HL-60 (cell line): Measurements from ENCODE around the gene SLC10A7.

Experiments used
- DNase-seq, 2 experiments: peaks; one replicate each; pipeline ENCODE4 v3.0.0-alpha.2; 2010 to 2020; ENCODE audit warnings: low read depth in 1 of 2, low spot score in 1 of 2
- H3K27ac ChIP-seq: fragments of 250-450 bp; sonication (Bioruptor Pico); replicated peaks from 2 replicates; pipeline ENCODE4 v1.5.1; 2020; ENCODE audit warnings: mild to moderate bottlenecking, moderate library complexity
- H3K27me3 ChIP-seq: fragments of 250-450 bp; sonication (Bioruptor Pico); 2 replicates; pipeline ENCODE4 v1.5.1; 2021; ENCODE audit warnings: mild to moderate bottlenecking, moderate library complexity; ENCODE audit not compliant: insufficient read depth, poor library complexity, severe bottlenecking
- H3K4me3 ChIP-seq: replicated peaks from 2 replicates; pipeline ENCODE4 v1.5.1; 2011; ENCODE audit warnings: mild to moderate bottlenecking, control low read depth, low read length; ENCODE audit not compliant: insufficient read depth
- CTCF ChIP-seq: IDR thresholded peaks from one replicate; pipeline ENCODE4 v1.5.1; 2011; ENCODE audit warnings: low read length, control low read depth, inconsistent platforms; ENCODE audit not compliant: insufficient read depth
- GABPA ChIP-seq: IDR thresholded peaks from 2 replicates; pipeline ENCODE4 v1.6.1; 2012; ENCODE audit warnings: low read depth
- POLR2AphosphoS5 ChIP-seq: IDR thresholded peaks from 2 replicates; pipeline ENCODE4 v1.6.1; 2012; ENCODE audit warnings: low read depth
- REST ChIP-seq: IDR thresholded peaks from 2 replicates; pipeline ENCODE4 v1.6.1; 2012; ENCODE audit warnings: low read depth; ENCODE audit not compliant: insufficient replicate concordance
- SPI1 ChIP-seq: IDR thresholded peaks from 2 replicates; pipeline ENCODE4 v1.6.1; 2012; ENCODE audit warnings: low read depth, mild to moderate bottlenecking, borderline replicate concordance

Gene SLC10A7

GRCh38 chr4:146256328-146256727, 265.4 kb downstream of the SLC10A7 start:
- Histone ChIP-seq H3K27me3 (no peaks in the 10 kb centered on the region), H3K4me3 (no peak overlapping the region), H3K27ac (no peak overlapping the region)
- DNase-seq, result no peak
- TF ChIP-seq SPI1 (no peak), POLR2AphosphoS5 (no peak)

- Histone ChIP-seq H3K27ac (no peak overlapping the region), H3K4me3 (no peak overlapping the region), H3K27me3 (no peaks in the 10 kb centered on the region)
- TF ChIP-seq CTCF (no peak), REST (no peak), GABPA (no peak), SPI1 (no peak), POLR2AphosphoS5 (no peak)
- no peak for DNase-seq
Observed at GRCh38 chr4:146255874-146256273, 265.9 kb downstream of the SLC10A7 start.

- Histone ChIP-seq H3K27me3 (no peaks in the 10 kb centered on the region), H3K4me3 (no peak overlapping the region), H3K27ac (no peak overlapping the region)
- no peak for DNase-seq
- TF ChIP-seq CTCF (no peak), GABPA (no peak), SPI1 (no peak), REST (no peak), POLR2AphosphoS5 (no peak)
Observed at GRCh38 chr4:146255463-146255862, 266.3 kb downstream of the SLC10A7 start.

- DNase-seq, result no peak
- no peak overlapping the region for H3K27ac ChIP-seq
- H3K27me3 ChIP-seq, result no peaks in the 10 kb centered on the region
- H3K4me3 ChIP-seq, result no peak overlapping the region
- TF ChIP-seq CTCF (no peak), SPI1 (no peak), POLR2AphosphoS5 (no peak), REST (no peak), GABPA (no peak)
Observed at GRCh38 chr4:146252969-146253611, 268.6 kb downstream of the SLC10A7 start.
